Spleen (tissue), 7 donors: ENCODE data around the gene ABCC3.

Source experiments
- CTCF ChIP-seq, 11 experiments: fragments of 200-600 bp in 7 of 11; fragments of 450-650 bp in 4 of 11; sonication (generic) in 4 of 11; IDR thresholded peaks in 8 of 11; conservative IDR thresholded peaks in 3 of 11; 1 replicate in 7 of 11; 2 replicates in 4 of 11; pipeline versions ENCODE4 v1.4.0 to v1.8.0; 2016 to 2021; ENCODE audit warnings: antibody characterized with exemption in 11 of 11, inconsistent platforms in 4 of 11, mild to moderate bottlenecking in 1 of 11
- POLR2A ChIP-seq, 3 donors: fragments of 450-650 bp; IDR thresholded peaks; one replicate each; pipeline ENCODE4 v1.5.1; 2017; ENCODE audit warnings: antibody characterized with exemption in 3 of 3, mild to moderate bottlenecking in 1 of 3
- POLR2AphosphoS5 ChIP-seq, 3 donors: sonication (generic); formaldehyde crosslinking; IDR thresholded peaks; one replicate each; pipeline ENCODE4 v1.5.1; 2017; ENCODE audit warnings: antibody characterized with exemption in 3 of 3
- donor health status: DM: no; HTN: no; CAD: no; lungs with moderate emphysema.
- donor health status: DM: no; HTN: no; CAD: no.
- donor health status: DM: no; HTN: no; CAD: no.

- no peak for TF ChIP-seq CTCF (IDR thresholded peaks at IDR 0.05 in 8 of 11, conservative IDR thresholded peaks at IDR 0.05 in 3 of 11)
- no peak for TF ChIP-seq POLR2A (IDR thresholded peaks at IDR 0.05)
- TF ChIP-seq POLR2AphosphoS5 (IDR thresholded peaks at IDR 0.05), result no peak
Observed at GRCh38 chr17:50725769-50726655, 91.3 kb downstream of the ABCC3 start.
